ENCODE data around the gene GDPD4. TPM values are rescaled to one million over a fixed set of nuclear protein-coding genes. Genes with fewer than 3 reads are reported as not detected.

The GDPD4 gene
- total and polyA plus RNA-seq, 8 donors: 0.12 TPM; not detected in 7

GRCh38 chr11:77187776-77188632 lies 113.5 kb downstream of the GDPD4 start:
- H3K9me3 ChIP-seq: no peaks in the 10 kb centered on the region
- DNase-seq: peak; percentile 87 to 94
- TF ChIP-seq EP300 (IDR thresholded peaks at IDR 0.05) (no peak), CTCF (IDR thresholded peaks at IDR 0.05) (peak in 5 of 7 experiments; percentile 70 to 85 (median 81)), POLR2A (IDR thresholded peaks at IDR 0.05) (no peak), POLR2AphosphoS5 (IDR thresholded peaks at IDR 0.05) (no peak)
- WGBS, 5 donors: 39 to 45% (median 42%) methylated on average over 6 to 7 of the region's 7 CpGs
- H3K36me3 ChIP-seq: no peaks in the 10 kb centered on the region
- H3K27me3 ChIP-seq: no peaks in the 10 kb centered on the region
- H3K4me3 ChIP-seq: no peak overlapping the region
- H3K4me1 ChIP-seq: peaks cover 0 to 9% (median 2%) of the 10 kb centered on the region in 4 donors
- H3K27ac ChIP-seq: no peak overlapping the region
- intact Hi-C loops (cut with DNase I; ENCODE audit: low total_unique reads): loop anchor here (5.0 kb wide), 1 partner anchor 61 kb away; the partner anchor contains the start of gene MYO7A

GRCh38 chr11:77187111-77187750 lies 114.3 kb downstream of the GDPD4 start:
- Histone ChIP-seq H3K4me3 (no peak overlapping the region), H3K9me3 (no peaks in the 10 kb centered on the region), H3K4me1 (peaks cover 0 to 7% (median 1%) of the 10 kb centered on the region in 4 donors), H3K27ac (no peak overlapping the region), H3K27me3 (no peaks in the 10 kb centered on the region), H3K36me3 (no peaks in the 10 kb centered on the region)
- no peak for TF ChIP-seq CTCF (IDR thresholded peaks at IDR 0.05)
- TF ChIP-seq EP300 (IDR thresholded peaks at IDR 0.05): no peak
- no peak for TF ChIP-seq POLR2AphosphoS5 (IDR thresholded peaks at IDR 0.05)
- intact Hi-C loops (cut with DNase I; ENCODE audit: low total_unique reads): loop anchor here (5.0 kb wide), 1 partner anchor 60 kb away; the partner anchor contains the start of gene MYO7A
- no peak for DNase-seq
- 81 to 90% (median 86%) methylated on average over 9 of the region's 9 CpGs for WGBS, 5 donors

- intact Hi-C loops (cut with DNase I; ENCODE audit: low total_unique reads): loop anchor here (5.0 kb wide), 1 partner anchor 59 kb away; the partner anchor contains the start of gene MYO7A
- TF ChIP-seq POLR2AphosphoS5 (IDR thresholded peaks at IDR 0.05) (no peak), EP300 (IDR thresholded peaks at IDR 0.05) (no peak), CTCF (IDR thresholded peaks at IDR 0.05) (no peak), POLR2A (IDR thresholded peaks at IDR 0.05) (no peak)
- Histone ChIP-seq H3K27ac (no peak overlapping the region), H3K27me3 (no peaks in the 10 kb centered on the region), H3K9me3 (no peaks in the 10 kb centered on the region), H3K36me3 (no peaks in the 10 kb centered on the region), H3K4me1 (no peaks in the 10 kb centered on the region), H3K4me3 (no peak overlapping the region)
- 87 to 96% (median 94%) methylated on average over 1 of the region's 1 CpG for WGBS, 5 donors
- DNase-seq: no peak
Observed at GRCh38 chr11:77186302-77186701, 115.2 kb downstream of the GDPD4 start.

GRCh38 chr11:77184136-77184860 lies 117.2 kb downstream of the GDPD4 start:
- Histone ChIP-seq H3K4me3 (no peak overlapping the region), H3K36me3 (no peaks in the 10 kb centered on the region), H3K9me3 (no peaks in the 10 kb centered on the region), H3K27ac (no peak overlapping the region), H3K27me3 (no peaks in the 10 kb centered on the region), H3K4me1 (no peaks in the 10 kb centered on the region)
- intact Hi-C loops (cut with DNase I; ENCODE audit: low total_unique reads): no loop called here
- WGBS, 5 donors: 83 to 90% (median 88%) methylated on average over 10 to 15 of the region's 15 CpGs
- no peak for TF ChIP-seq POLR2AphosphoS5 (IDR thresholded peaks at IDR 0.05)
- no peak for TF ChIP-seq CTCF (IDR thresholded peaks at IDR 0.05)
- TF ChIP-seq EP300 (IDR thresholded peaks at IDR 0.05): no peak
- no peak for TF ChIP-seq POLR2A (IDR thresholded peaks at IDR 0.05)
- no peak for DNase-seq

Data from stomach (tissue), 9 donors.